Activated naive CD8-positive, alpha-beta T cell treated with anti-CD3 and anti-CD28 coated beads, Interleukin-2, amount 50 U/mL, for 24 hours (primary cell): ENCODE data around the gene CD226.
"Not testable (repeated sequence)": the region's sequence is repeated elsewhere in the genome, so short reads cannot be mapped to it uniquely, and the experiment has no call there.

Source experiments
- ATAC-seq: fragments of 150-1000 bp; cut with Tn5 transposase; one replicate; pipeline ENCODE4 v1.10.0; 2021
- DNase-seq: peaks from one replicate; pipeline ENCODE4 v3.0.0; 2021
- H3K27ac Mint-ChIP-seq: one replicate; pipeline ENCODE4 v1.8.0; 2021; ENCODE audit warnings: mild to moderate bottlenecking, mixed read lengths
- H3K27me3 Mint-ChIP-seq: one replicate; pipeline ENCODE4 v1.8.0; 2021; ENCODE audit warnings: mixed read lengths
- H3K36me3 Mint-ChIP-seq: one replicate; pipeline ENCODE4 v1.8.0; 2021; ENCODE audit warnings: low read depth, mixed read lengths
- H3K4me1 Mint-ChIP-seq: one replicate; pipeline ENCODE4 v1.8.0; 2021; ENCODE audit warnings: mixed read lengths
- H3K4me3 Mint-ChIP-seq: one replicate; pipeline ENCODE4 v1.8.0; 2021; ENCODE audit warnings: mild to moderate bottlenecking, moderate library complexity, mixed read lengths
- H3K9me3 Mint-ChIP-seq: one replicate; pipeline ENCODE4 v1.8.0; 2021; ENCODE audit warnings: mixed read lengths

The CD226 gene

DNA sequence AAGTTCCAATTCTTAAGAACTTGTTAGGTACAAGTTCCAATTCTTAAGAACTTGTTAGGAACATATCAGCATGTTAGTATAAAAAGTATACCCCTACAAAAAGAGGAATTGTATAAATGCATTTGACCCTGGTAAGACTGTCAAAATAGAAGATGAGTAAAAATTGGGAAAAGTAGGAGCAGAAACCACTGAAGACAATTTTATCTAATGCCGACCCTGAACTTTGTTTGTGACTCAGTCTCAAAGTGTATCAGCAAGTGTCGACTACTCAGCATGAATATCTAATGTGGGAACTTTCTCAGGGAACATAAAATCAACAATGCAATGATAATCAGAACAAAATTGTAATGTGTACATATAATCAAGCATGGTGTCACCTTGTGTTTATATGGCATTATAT lies 583 bp upstream of the CD226 start:
- DNase-seq (no peak), ATAC-seq (no peak)
- peaks cover 13% of the 10 kb centered on the region for H3K9me3 Mint-ChIP-seq
- no peak overlapping the region for H3K4me3 Mint-ChIP-seq
- H3K27me3 Mint-ChIP-seq = no peaks in the 10 kb centered on the region
- H3K27ac Mint-ChIP-seq = no peak overlapping the region
- no peaks in the 10 kb centered on the region for H3K4me1 Mint-ChIP-seq
- peaks cover 42% of the 10 kb centered on the region for H3K36me3 Mint-ChIP-seq

GRCh38 chr18:69946608-69947155 lies 991 bp downstream of the CD226 start:
- ATAC-seq (no peak), DNase-seq (no peak)
- no peaks in the 10 kb centered on the region for H3K4me1 Mint-ChIP-seq
- H3K27ac Mint-ChIP-seq = no peak overlapping the region
- no peak overlapping the region for H3K4me3 Mint-ChIP-seq
- H3K27me3 Mint-ChIP-seq = no peaks in the 10 kb centered on the region
- H3K36me3 Mint-ChIP-seq = peaks cover 51% of the 10 kb centered on the region
- H3K9me3 Mint-ChIP-seq = peaks cover 15% of the 10 kb centered on the region

GRCh38 chr18:69945220-69946114 lies 2.2 kb downstream of the CD226 start:
- ATAC-seq = peak; percentile 61
- Mint-ChIP-seq H3K27ac (no peak overlapping the region), H3K9me3 (peaks cover 19% of the 10 kb centered on the region), H3K36me3 (peaks cover 61% of the 10 kb centered on the region), H3K4me3 (no peak overlapping the region), H3K4me1 (peaks cover 2% of the 10 kb centered on the region), H3K27me3 (no peaks in the 10 kb centered on the region)
- no peak for DNase-seq

- peaks cover 72% of the 10 kb centered on the region for H3K36me3 Mint-ChIP-seq
Measured at GRCh38 chr18:69944436-69944835, 3.2 kb downstream of the CD226 start.

GRCh38 chr18:69943021-69943420 lies 4.7 kb downstream of the CD226 start:
- Mint-ChIP-seq H3K4me1 (peaks cover 17% of the 10 kb centered on the region), H3K27me3 (no peaks in the 10 kb centered on the region), H3K27ac (no peak overlapping the region), H3K9me3 (peaks cover 28% of the 10 kb centered on the region), H3K4me3 (no peak overlapping the region), H3K36me3 (peaks cover 85% of the 10 kb centered on the region)
- DNase-seq (no peak), ATAC-seq (peak; percentile 62)

More at GRCh38 chr18:69944436-69944835, 3.2 kb downstream of the CD226 start:
- Mint-ChIP-seq H3K4me3 (no peak overlapping the region), H3K27ac (no peak overlapping the region), H3K4me1 (peaks cover 12% of the 10 kb centered on the region), H3K9me3 (peaks cover 28% of the 10 kb centered on the region), H3K27me3 (no peaks in the 10 kb centered on the region)
- DNase-seq (no peak), ATAC-seq (peak; percentile 30)

DNA sequence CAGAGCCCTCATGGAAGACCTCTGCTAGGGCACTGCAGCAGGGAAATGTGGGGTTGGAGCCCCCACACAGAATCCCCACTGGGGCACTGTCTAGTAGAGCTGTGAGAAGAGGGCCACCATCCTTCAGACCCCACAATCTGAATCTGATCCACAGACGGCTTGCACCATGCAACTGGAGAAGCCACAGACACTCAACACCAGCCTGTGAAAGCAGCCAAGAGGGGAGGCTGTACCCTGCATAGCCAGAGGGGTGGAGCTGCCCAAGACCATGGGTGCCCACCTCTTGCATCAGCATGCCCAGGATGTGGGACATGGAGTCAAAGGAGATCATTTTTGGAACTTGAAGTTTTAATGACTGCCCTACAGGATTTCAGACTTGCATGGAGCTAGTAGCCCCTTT lies 6.5 kb downstream of the CD226 start:
- Mint-ChIP-seq H3K27me3 (no peaks in the 10 kb centered on the region), H3K27ac (no peak overlapping the region), H3K36me3 (peaks cover 88% of the 10 kb centered on the region), H3K4me3 (no peak overlapping the region), H3K9me3 (peaks cover 28% of the 10 kb centered on the region), H3K4me1 (peaks cover 17% of the 10 kb centered on the region)
- ATAC-seq (no peak), DNase-seq (no peak)

- Mint-ChIP-seq H3K36me3 (peaks cover 75% of the 10 kb centered on the region), H3K4me1 (peaks cover 17% of the 10 kb centered on the region), H3K4me3 (peak overlapping the region; percentile 25), H3K9me3 (peaks cover 28% of the 10 kb centered on the region), H3K27ac (peak overlapping the region; percentile 86)
- not testable (repeated sequence) for DNase-seq, H3K27me3 Mint-ChIP-seq
- peak; percentile 8 for ATAC-seq
Measured at GRCh38 chr18:69939812-69940211, 7.9 kb downstream of the CD226 start.

- no peak for DNase-seq
- ATAC-seq = no peak
- no peak overlapping the region for H3K27ac Mint-ChIP-seq
- peaks cover 19% of the 10 kb centered on the region for H3K4me1 Mint-ChIP-seq
- H3K9me3 Mint-ChIP-seq = peaks cover 11% of the 10 kb centered on the region
- H3K4me3 Mint-ChIP-seq = no peak overlapping the region
- H3K27me3 Mint-ChIP-seq = peaks cover 2% of the 10 kb centered on the region
- H3K36me3 Mint-ChIP-seq = peaks cover 42% of the 10 kb centered on the region
Measured at GRCh38 chr18:69936191-69936558, 11.5 kb downstream of the CD226 start.

DNA sequence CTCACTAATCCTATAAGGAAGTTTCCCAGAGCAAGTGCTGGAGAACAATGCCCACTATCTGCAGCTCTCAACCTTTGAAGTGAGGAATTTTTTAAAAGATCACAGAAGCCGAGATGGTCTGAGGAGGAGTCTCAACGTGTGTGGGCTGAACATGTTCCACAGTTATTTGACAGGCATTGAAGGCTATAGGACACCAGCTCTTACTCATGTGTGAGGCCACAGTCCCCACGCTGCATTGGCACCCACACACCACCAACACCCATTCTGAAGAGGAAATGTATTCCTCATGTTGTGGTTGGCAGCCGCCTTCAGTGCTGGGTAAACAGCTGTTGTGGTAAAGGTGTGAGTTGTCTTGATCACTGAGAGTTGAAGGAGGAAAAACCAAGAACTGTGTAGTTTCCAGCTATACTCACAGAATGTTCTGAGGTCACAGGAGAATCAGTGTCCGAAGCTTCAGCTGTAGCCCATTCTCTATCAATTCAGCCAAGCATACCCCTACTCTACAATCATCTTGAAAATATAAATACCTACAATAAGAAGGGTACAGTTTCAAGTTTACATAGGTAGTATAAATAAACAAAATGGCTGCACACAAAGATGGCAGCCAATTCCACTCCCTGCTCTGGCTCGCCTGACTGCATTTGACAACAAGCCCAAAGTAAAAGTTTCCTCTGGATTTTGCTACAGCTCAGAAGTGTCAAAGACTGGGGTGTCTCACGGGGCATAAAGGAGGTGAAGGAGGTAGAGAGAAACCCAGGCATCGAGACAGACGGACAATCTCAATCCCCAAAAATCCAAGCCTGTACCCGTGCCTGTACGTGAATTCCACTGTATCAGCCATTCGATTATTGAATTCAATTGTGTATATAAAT lies 12.1 kb downstream of the CD226 start:
- DNase-seq (peak; percentile 82), ATAC-seq (peak; percentile 98)
- Mint-ChIP-seq H3K27me3 (peaks cover 2% of the 10 kb centered on the region), H3K27ac (no peak overlapping the region), H3K4me3 (no peak overlapping the region), H3K4me1 (peaks cover 18% of the 10 kb centered on the region), H3K9me3 (peaks cover 10% of the 10 kb centered on the region), H3K36me3 (peaks cover 42% of the 10 kb centered on the region)

GRCh38 chr18:69934601-69935265 lies 12.9 kb downstream of the CD226 start:
- no peak overlapping the region for H3K4me3 Mint-ChIP-seq
- H3K36me3 Mint-ChIP-seq = peaks cover 42% of the 10 kb centered on the region
- peaks cover 2% of the 10 kb centered on the region for H3K27me3 Mint-ChIP-seq
- peaks cover 2% of the 10 kb centered on the region for H3K9me3 Mint-ChIP-seq
- DNase-seq = no peak
- H3K4me1 Mint-ChIP-seq = peaks cover 9% of the 10 kb centered on the region
- H3K27ac Mint-ChIP-seq = no peak overlapping the region
- ATAC-seq = no peak

DNA sequence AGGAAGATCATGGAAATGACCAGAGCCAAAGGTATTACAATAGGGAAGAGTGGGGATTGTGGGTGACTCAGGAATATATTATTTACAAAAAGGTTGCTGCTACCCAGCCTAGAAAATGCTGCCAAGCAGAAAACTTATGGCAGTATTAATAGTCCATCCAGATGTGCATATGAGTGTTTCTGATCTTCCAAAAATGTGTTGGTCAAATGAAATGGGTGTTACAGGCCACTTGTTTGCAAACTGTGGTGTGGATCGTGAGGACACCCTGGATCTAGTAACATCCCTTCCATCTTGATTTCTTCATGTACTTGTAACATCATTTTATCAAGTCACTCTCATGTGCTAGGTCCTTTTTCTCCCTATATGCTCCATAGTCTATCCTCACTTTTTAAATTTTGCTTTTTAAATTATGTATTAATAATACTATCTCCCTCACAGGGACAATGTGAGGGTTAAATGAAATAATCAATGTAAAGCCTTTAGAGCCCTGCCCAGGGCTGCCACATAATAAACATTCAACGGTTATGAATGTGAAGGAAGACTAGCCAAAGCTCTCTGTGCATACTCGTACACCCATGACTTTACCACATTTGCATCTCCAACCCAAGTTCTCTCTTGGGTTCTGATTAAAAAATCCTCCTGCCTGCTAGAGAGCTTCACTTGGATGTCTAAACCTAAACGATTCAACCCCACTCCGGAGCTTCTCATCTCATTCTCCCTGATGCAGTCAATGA lies 18.5 kb downstream of the CD226 start:
- Mint-ChIP-seq H3K36me3 (peaks cover 48% of the 10 kb centered on the region), H3K4me1 (peaks cover 18% of the 10 kb centered on the region), H3K9me3 (no peaks in the 10 kb centered on the region), H3K27me3 (no peaks in the 10 kb centered on the region), H3K4me3 (no peak overlapping the region), H3K27ac (no peak overlapping the region)
- ATAC-seq = no peak
- no peak for DNase-seq

DNA sequence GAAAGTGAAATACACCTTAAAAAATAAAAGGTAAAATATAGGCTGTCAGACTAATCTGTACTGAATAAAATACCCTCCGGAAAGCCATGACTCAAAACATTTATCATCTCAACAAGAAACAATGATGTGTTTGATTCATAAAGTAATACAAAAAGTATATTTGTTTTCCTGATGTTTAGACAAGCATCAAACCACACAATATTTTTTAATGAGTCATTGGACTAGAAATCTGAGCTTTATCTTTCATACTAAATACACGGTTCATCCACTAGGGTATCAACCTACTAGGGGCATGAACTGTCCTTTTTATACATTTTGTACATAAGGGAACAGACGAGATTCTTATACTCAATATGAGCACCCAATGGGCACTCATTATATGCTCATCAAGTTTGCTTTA lies 31.3 kb downstream of the CD226 start:
- Mint-ChIP-seq H3K27ac (no peak overlapping the region), H3K27me3 (no peaks in the 10 kb centered on the region), H3K9me3 (peaks cover 3% of the 10 kb centered on the region), H3K36me3 (peaks cover 59% of the 10 kb centered on the region), H3K4me1 (peaks cover 54% of the 10 kb centered on the region), H3K4me3 (no peak overlapping the region)
- ATAC-seq (no peak), DNase-seq (no peak)

- ATAC-seq (no peak), DNase-seq (no peak)
- peaks cover 52% of the 10 kb centered on the region for H3K36me3 Mint-ChIP-seq
- no peak overlapping the region for H3K4me3 Mint-ChIP-seq
- H3K27me3 Mint-ChIP-seq = no peaks in the 10 kb centered on the region
- H3K27ac Mint-ChIP-seq = peak overlapping the region; percentile 65
- H3K4me1 Mint-ChIP-seq = peaks cover 64% of the 10 kb centered on the region
- H3K9me3 Mint-ChIP-seq = peaks cover 3% of the 10 kb centered on the region
Measured at GRCh38 chr18:69908838-69909237, 38.8 kb downstream of the CD226 start.

DNA sequence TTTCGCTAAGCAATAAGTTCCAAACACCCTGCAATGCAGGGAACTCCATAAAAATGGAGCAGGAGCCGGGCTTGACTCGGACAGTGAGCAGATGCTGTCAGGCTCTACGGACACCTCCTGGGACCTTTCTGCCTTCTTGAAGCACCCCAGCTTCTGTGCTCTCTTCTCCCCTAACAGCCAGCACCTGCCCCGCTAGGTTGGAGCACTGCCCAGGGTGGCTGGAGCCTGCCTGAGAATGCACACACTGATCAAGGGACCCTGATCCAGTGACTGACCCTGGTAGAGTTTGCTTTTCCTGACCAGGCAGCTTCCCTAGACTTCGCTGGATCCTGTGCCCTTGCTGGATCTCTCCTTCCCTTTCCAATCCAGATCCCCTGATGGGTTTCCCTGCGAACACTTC lies 40.9 kb downstream of the CD226 start:
- Mint-ChIP-seq H3K27ac (no peak overlapping the region), H3K36me3 (peaks cover 58% of the 10 kb centered on the region), H3K27me3 (no peaks in the 10 kb centered on the region), H3K4me1 (peaks cover 62% of the 10 kb centered on the region), H3K9me3 (peaks cover 3% of the 10 kb centered on the region), H3K4me3 (no peak overlapping the region)
- ATAC-seq (no peak), DNase-seq (no peak)
